Sigmoid colon (tissue), 7 donors: Measurements from ENCODE around the gene MAP3K8. TPM values are rescaled to one million over a fixed set of nuclear protein-coding genes. Genes with fewer than 3 reads are reported as not detected.

Experiments
- DNase-seq: peaks from one replicate; pipeline ENCODE4 v3.0.0-alpha.2; 2019
- H3K27ac ChIP-seq, 4 donors: fragments of 200-600 bp; sonication (generic); one replicate each; pipeline ENCODE4 v1.5.1; 2016 to 2019; ENCODE audit warnings: mild to moderate bottlenecking in 1 of 4
- H3K27me3 ChIP-seq, 3 donors: fragments of 200-600 bp; sonication (generic); one replicate each; pipeline ENCODE4 v1.5.1; 2019; ENCODE audit warnings: mild to moderate bottlenecking in 1 of 3
- H3K36me3 ChIP-seq, 4 donors: fragments of 200-600 bp; sonication (generic); one replicate each; pipeline ENCODE4 v1.5.1; 2016 to 2019
- H3K4me1 ChIP-seq, 4 donors: fragments of 200-600 bp; sonication (generic); one replicate each; pipeline ENCODE4 v1.5.1; 2017 to 2019
- H3K4me3 ChIP-seq, 4 donors: fragments of 200-600 bp; sonication (generic); one replicate each; pipeline ENCODE4 v1.5.1; 2017 to 2019; ENCODE audit warnings: mild to moderate bottlenecking in 2 of 4, moderate library complexity in 1 of 4
- H3K9me3 ChIP-seq, 4 donors: fragments of 200-600 bp in 3 of 4; sonication (generic) in 3 of 4; one replicate each; pipeline versions ENCODE4 v1.5.1 to v1.6.1; 2013 to 2019
- EP300 ChIP-seq, 4 donors: sonication (generic); formaldehyde crosslinking; IDR thresholded peaks; one replicate each; pipeline ENCODE4 v1.6.1; 2017; ENCODE audit warnings: antibody characterized with exemption in 4 of 4
- POLR2A ChIP-seq, 2 donors: fragments of 450-650 bp; IDR thresholded peaks; one replicate each; pipeline ENCODE4 v1.6.1; 2016; ENCODE audit warnings: antibody characterized with exemption in 2 of 2, mild to moderate bottlenecking in 2 of 2, moderate library complexity in 2 of 2
- POLR2AphosphoS5 ChIP-seq, 4 donors: sonication (generic); formaldehyde crosslinking; IDR thresholded peaks; one replicate each; pipeline ENCODE4 v1.6.1; 2017; ENCODE audit warnings: antibody characterized with exemption in 4 of 4
- WGBS, 2 donors: extraction: QIAGEN DNeasy Blood & Tissue Kit; methylation state at CpG; one replicate each; pipeline ENCODE4 v1.1.7; 2013; 5-methylcytosine and 5-hydroxymethylcytosine counted together
- intact Hi-C: fragments of 100-400 bp; cut with DNase I; formaldehyde crosslinking; loops from one replicate; pipeline ENCODE4 v1.15.1; 2023
- polyA plus RNA-seq, 3 donors: library from polyadenylated mRNA; stranded (reverse); fragments of 200-250 nt; gene quantifications; one replicate each; pipeline ENCODE4 v1.2.3, GENCODE V29; 2013
- total RNA-seq, 4 donors: library from RNA; depleted of rRNA; stranded (reverse); fragments of >200 nt; gene quantifications; one replicate each; pipeline ENCODE4 v1.1.0, GENCODE V29; 2016
- TF ChIP-seq, protein P1 (sequence below), 4 experiments: fragments of 450-650 bp in 3 of 4; fragments of 200-600 bp in 1 of 4; IDR thresholded peaks; one replicate each; pipeline ENCODE4 v1.5.1; 2016 to 2019; ENCODE audit warnings: antibody characterized with exemption in 4 of 4, mild to moderate bottlenecking in 3 of 4, moderate library complexity in 2 of 4
- donor health status: healthy with polysubstance abuse.
- donor health status: Bipolar disorder and iron deficiency.
- donor health status: healthy.

The MAP3K8 gene
- total and polyA plus RNA-seq, 7 donors: 6.0 to 66.5 (median 16.9) TPM

DNA sequence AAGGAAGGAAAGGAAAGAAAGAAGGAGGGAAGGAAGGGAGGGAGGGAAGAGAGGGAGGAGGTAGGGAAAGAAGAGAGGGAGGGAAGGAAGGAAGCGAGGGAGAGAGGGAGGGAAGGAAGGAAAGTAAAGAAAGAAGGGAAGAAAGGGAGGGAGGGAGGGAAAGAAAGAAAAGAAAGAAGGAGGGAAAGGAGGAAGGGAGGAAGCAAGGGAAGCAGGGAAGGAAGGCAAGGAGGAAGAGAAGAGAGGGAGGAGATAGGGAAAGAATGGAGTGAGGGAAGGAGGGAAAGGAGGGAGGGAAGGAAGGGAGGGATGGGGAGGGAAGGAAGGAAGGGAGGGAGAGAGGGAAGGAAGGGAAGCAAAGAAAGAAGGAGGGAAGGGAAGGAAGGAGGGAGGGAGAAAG, 65.8 kb downstream of the MAP3K8 start:
- Histone ChIP-seq H3K36me3 (no peaks in the 10 kb centered on the region), H3K4me3 (no peak overlapping the region), H3K9me3 (no peaks in the 10 kb centered on the region), H3K4me1 (peaks cover 0 to 21% (median 9%) of the 10 kb centered on the region in 4 donors), H3K27ac (no peak overlapping the region), H3K27me3 (no peaks in the 10 kb centered on the region)
- TF ChIP-seq POLR2A (IDR thresholded peaks at IDR 0.05): no peak
- no peak for TF ChIP-seq POLR2AphosphoS5 (IDR thresholded peaks at IDR 0.05)
- no peak for TF ChIP-seq EP300 (IDR thresholded peaks at IDR 0.05)
- TF ChIP-seq, protein P1, sequence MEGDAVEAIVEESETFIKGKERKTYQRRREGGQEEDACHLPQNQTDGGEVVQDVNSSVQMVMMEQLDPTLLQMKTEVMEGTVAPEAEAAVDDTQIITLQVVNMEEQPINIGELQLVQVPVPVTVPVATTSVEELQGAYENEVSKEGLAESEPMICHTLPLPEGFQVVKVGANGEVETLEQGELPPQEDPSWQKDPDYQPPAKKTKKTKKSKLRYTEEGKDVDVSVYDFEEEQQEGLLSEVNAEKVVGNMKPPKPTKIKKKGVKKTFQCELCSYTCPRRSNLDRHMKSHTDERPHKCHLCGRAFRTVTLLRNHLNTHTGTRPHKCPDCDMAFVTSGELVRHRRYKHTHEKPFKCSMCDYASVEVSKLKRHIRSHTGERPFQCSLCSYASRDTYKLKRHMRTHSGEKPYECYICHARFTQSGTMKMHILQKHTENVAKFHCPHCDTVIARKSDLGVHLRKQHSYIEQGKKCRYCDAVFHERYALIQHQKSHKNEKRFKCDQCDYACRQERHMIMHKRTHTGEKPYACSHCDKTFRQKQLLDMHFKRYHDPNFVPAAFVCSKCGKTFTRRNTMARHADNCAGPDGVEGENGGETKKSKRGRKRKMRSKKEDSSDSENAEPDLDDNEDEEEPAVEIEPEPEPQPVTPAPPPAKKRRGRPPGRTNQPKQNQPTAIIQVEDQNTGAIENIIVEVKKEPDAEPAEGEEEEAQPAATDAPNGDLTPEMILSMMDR (IDR thresholded peaks at IDR 0.05): no peak
- WGBS, 2 donors: 83 to 88% methylated on average over 1 of the region's 1 CpG
- no peak for DNase-seq
- intact Hi-C loops: no loop called here

DNA sequence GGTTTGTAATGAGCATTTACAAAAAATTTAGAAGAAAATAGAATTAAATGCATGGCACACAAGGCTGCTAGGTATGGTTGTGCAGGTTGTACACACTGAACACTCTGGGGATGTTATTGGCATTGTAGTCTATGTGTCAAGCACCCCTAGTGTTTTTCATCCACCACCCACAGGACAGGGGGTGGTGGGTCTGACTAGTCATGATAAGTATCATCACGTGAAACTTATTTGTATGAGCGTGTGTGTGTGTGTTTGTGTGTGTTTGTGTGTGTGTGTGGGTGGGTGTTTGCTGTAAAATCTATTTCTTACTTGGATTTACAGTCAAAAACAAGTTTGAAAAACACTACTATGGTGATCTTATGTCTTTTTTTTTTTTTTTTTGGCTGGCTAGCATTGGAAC, 66.5 kb downstream of the MAP3K8 start:
- DNase-seq: no peak
- intact Hi-C loops: no loop called here
- Histone ChIP-seq H3K27ac (no peak overlapping the region), H3K9me3 (no peaks in the 10 kb centered on the region), H3K4me3 (no peak overlapping the region), H3K27me3 (no peaks in the 10 kb centered on the region), H3K4me1 (peaks cover 0 to 16% (median 9%) of the 10 kb centered on the region in 4 donors), H3K36me3 (no peaks in the 10 kb centered on the region)
- TF ChIP-seq EP300 (IDR thresholded peaks at IDR 0.05) (no peak), POLR2A (IDR thresholded peaks at IDR 0.05) (no peak), POLR2AphosphoS5 (IDR thresholded peaks at IDR 0.05) (no peak)
- TF ChIP-seq, protein P1 (IDR thresholded peaks at IDR 0.05): no peak
- WGBS, 2 donors: 88 to 90% methylated on average over 2 of the region's 2 CpGs

DNA sequence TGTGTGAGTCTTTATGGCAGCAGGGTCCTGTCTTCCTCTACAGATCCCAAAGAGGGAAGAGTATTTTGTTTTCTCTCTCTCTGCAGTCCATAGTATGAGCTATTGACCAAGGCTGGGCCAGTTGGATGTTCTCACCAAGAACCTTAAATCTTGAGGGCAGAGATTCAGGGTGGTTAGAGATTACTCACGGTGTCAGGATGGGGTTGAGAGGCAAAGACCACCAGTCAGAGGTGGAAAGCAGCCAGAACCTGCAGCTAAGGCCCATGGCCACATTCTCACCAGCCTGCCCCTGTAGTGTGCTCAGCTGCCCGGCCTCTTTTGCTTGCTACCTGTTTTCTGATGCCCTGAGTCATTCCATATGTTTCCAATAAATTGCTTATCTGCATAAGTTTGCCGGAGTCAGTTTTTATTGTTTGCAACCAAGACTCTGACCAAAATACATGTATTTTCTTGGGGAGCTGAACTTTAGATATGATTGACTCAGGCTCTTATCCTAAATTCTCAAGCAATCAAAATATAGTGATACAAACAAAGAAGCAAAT, 67.0 kb downstream of the MAP3K8 start:
- WGBS, 2 donors: 55 to 59% methylated on average over 3 of the region's 3 CpGs

DNA sequence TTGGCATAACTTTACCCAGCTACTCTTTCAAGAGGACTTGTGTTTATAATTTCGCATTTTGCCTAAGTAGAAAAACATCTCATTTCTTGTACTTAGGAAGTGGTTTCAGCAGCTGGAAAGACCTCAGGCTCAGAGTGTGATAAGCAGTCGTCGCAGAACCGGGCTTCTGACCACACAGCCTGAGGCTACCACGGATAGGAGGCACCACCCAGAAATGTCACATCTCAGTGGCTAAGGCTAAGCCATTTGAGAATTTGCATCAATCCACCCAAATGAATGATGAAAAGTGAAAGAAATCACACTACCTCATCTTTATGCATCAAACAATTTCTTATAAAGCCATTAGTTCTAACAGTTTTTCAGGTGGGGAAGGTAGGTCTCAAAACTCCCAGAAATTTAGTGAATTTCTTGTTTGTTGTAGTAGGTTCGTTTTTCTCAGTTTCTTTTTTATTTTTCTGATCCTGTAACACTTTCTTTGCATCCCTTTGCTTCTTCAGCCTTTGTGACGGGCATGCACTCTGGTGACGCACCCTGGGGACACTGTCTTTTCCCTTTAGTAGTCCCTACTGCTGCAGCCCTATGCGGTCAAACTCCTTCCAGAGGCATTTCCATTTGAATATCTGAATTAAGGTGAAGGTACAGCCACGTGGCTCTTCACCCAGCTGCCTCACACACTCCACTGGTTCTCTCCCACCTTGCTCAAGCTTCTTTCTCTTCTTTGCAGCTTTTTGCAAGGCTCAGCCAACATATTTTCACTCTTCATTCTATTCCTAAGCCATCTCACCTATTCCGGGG, 68.5 kb downstream of the MAP3K8 start:
- no peaks in the 10 kb centered on the region for H3K27me3 ChIP-seq
- intact Hi-C loops: no loop called here
- peaks cover 0 to 3% (median 1%) of the 10 kb centered on the region in 4 donors for H3K4me1 ChIP-seq
- DNase-seq: no peak
- no peaks in the 10 kb centered on the region for H3K36me3 ChIP-seq
- no peaks in the 10 kb centered on the region for H3K9me3 ChIP-seq
- no peak overlapping the region for H3K4me3 ChIP-seq
- no peak overlapping the region for H3K27ac ChIP-seq
- no peak for TF ChIP-seq EP300 (IDR thresholded peaks at IDR 0.05)
- no peak for TF ChIP-seq POLR2AphosphoS5 (IDR thresholded peaks at IDR 0.05)
- 45 to 53% methylated on average over 11 of the region's 11 CpGs for WGBS, 2 donors

More for the DNA sequence above, 67.0 kb downstream of the MAP3K8 start:
- Histone ChIP-seq H3K27me3 (no peaks in the 10 kb centered on the region), H3K36me3 (no peaks in the 10 kb centered on the region), H3K4me1 (peaks cover 0 to 16% (median 9%) of the 10 kb centered on the region in 4 donors), H3K4me3 (no peak overlapping the region), H3K27ac (no peak overlapping the region), H3K9me3 (no peaks in the 10 kb centered on the region)
- no peak for DNase-seq
- TF ChIP-seq POLR2A (IDR thresholded peaks at IDR 0.05) (no peak), POLR2AphosphoS5 (IDR thresholded peaks at IDR 0.05) (no peak), EP300 (IDR thresholded peaks at IDR 0.05) (no peak)
- TF ChIP-seq, protein P1 (IDR thresholded peaks at IDR 0.05): no peak
- intact Hi-C loops: no loop called here

DNA sequence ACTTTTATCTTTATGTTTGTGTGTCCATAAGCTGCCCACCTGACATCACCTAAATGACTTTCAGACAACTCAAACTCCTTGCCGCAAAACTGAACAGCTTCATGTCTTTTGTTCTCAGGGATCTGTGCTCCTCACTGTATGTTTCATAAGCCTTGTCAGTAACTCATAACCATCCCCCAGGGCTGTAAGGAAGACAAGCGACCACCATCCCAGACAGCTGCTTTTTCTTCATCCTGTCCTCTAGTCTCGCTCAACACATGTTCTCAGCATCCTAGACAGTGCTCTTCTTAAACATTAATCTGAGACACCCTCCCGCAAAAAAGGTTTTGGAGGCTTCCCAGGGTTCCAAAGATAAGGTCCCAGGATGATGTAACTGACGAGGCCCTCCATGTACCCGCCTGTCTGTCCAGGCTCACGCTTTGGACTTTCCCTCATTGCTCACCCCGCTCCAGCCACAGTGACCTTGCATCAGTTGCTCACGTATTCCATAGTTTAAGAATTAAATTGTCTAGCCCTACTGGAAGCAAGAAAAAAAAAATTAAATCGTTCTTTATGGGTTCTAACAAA, 69.8 kb downstream of the MAP3K8 start:
- WGBS, 2 donors: 83 to 89% methylated on average over 10 of the region's 10 CpGs
- intact Hi-C loops: no loop called here
- no peak for TF ChIP-seq POLR2A (IDR thresholded peaks at IDR 0.05)
- TF ChIP-seq, protein P1 (IDR thresholded peaks at IDR 0.05): no peak
- TF ChIP-seq EP300 (IDR thresholded peaks at IDR 0.05): no peak
- TF ChIP-seq POLR2AphosphoS5 (IDR thresholded peaks at IDR 0.05): no peak
- Histone ChIP-seq H3K4me3 (no peak overlapping the region), H3K27ac (no peak overlapping the region), H3K4me1 (no peaks in the 10 kb centered on the region), H3K27me3 (no peaks in the 10 kb centered on the region), H3K36me3 (no peaks in the 10 kb centered on the region), H3K9me3 (no peaks in the 10 kb centered on the region)
- no peak for DNase-seq
